Neuron (in vitro differentiated cells): Measurements from ENCODE around the gene POU3F1.

Experiments
- H2AFZ ChIP-seq: one replicate; pipeline ENCODE4 v1.6.1; 2013; ENCODE audit warnings: low read depth, mild to moderate bottlenecking, inconsistent platforms, low read length, moderate library complexity
- H3K27me3 ChIP-seq: one replicate; pipeline ENCODE4 v1.6.1; 2013; ENCODE audit warnings: low read length; ENCODE audit not compliant: insufficient read depth
- H3K36me3 ChIP-seq: one replicate; pipeline ENCODE4 v1.6.1; 2013; ENCODE audit warnings: low read length; ENCODE audit not compliant: insufficient read depth
- H3K4me1 ChIP-seq: one replicate; pipeline ENCODE4 v1.6.1; 2013; ENCODE audit warnings: low read length; ENCODE audit not compliant: insufficient read depth
- H3K4me3 ChIP-seq: 2 replicates; pipeline ENCODE4 v1.5.1; 2013; ENCODE audit warnings: mild to moderate bottlenecking, low read length, moderate library complexity
- H3K9me3 ChIP-seq: one replicate; pipeline ENCODE4 v1.6.1; 2013; ENCODE audit warnings: low read length

The POU3F1 gene

GRCh38 chr1:38025664-38026063 lies 20.9 kb downstream of the POU3F1 start:
- Histone ChIP-seq H3K9me3 (no peaks in the 10 kb centered on the region), H3K27me3 (no peaks in the 10 kb centered on the region), H3K4me3 (no peak overlapping the region), H3K36me3 (peaks cover 46% of the 10 kb centered on the region), H2AFZ (no peak overlapping the region), H3K4me1 (peaks cover 21% of the 10 kb centered on the region)

- Histone ChIP-seq H3K4me1 (peaks cover 16% of the 10 kb centered on the region), H3K9me3 (no peaks in the 10 kb centered on the region), H3K4me3 (no peak overlapping the region), H2AFZ (no peak overlapping the region), H3K36me3 (peaks cover 50% of the 10 kb centered on the region), H3K27me3 (no peaks in the 10 kb centered on the region)
Observed at GRCh38 chr1:38025233-38025632, 21.4 kb downstream of the POU3F1 start.

GRCh38 chr1:38022810-38023209 lies 23.8 kb downstream of the POU3F1 start:
- Histone ChIP-seq H3K36me3 (peaks cover 70% of the 10 kb centered on the region), H3K9me3 (no peaks in the 10 kb centered on the region), H3K4me1 (no peaks in the 10 kb centered on the region), H3K4me3 (no peak overlapping the region), H2AFZ (no peak overlapping the region), H3K27me3 (no peaks in the 10 kb centered on the region)

- Histone ChIP-seq H3K9me3 (no peaks in the 10 kb centered on the region), H2AFZ (no peak overlapping the region), H3K36me3 (peaks cover 79% of the 10 kb centered on the region), H3K27me3 (no peaks in the 10 kb centered on the region), H3K4me3 (no peak overlapping the region), H3K4me1 (no peaks in the 10 kb centered on the region)
Observed at GRCh38 chr1:38021969-38022368, 24.6 kb downstream of the POU3F1 start.

- Histone ChIP-seq H3K27me3 (no peaks in the 10 kb centered on the region), H2AFZ (no peak overlapping the region), H3K36me3 (peaks cover 79% of the 10 kb centered on the region), H3K9me3 (no peaks in the 10 kb centered on the region), H3K4me1 (no peaks in the 10 kb centered on the region), H3K4me3 (no peak overlapping the region)
Observed at GRCh38 chr1:38020396-38020795, 26.2 kb downstream of the POU3F1 start.

- peaks cover 68% of the 10 kb centered on the region for H3K36me3 ChIP-seq
Observed at GRCh38 chr1:38018864-38019343, 27.7 kb downstream of the POU3F1 start.

GRCh38 chr1:38015978-38016725 lies 30.4 kb downstream of the POU3F1 start:
- no peak overlapping the region for H3K4me3 ChIP-seq
- H3K36me3 ChIP-seq: peaks cover 44% of the 10 kb centered on the region
- H3K27me3 ChIP-seq: no peaks in the 10 kb centered on the region
- H2AFZ ChIP-seq: no peak overlapping the region
- peaks cover 6% of the 10 kb centered on the region for H3K4me1 ChIP-seq
- no peaks in the 10 kb centered on the region for H3K9me3 ChIP-seq

More at GRCh38 chr1:38018864-38019343, 27.7 kb downstream of the POU3F1 start:
- Histone ChIP-seq H2AFZ (no peak overlapping the region), H3K27me3 (no peaks in the 10 kb centered on the region), H3K4me3 (no peak overlapping the region), H3K9me3 (no peaks in the 10 kb centered on the region), H3K4me1 (no peaks in the 10 kb centered on the region)

GRCh38 chr1:38014724-38015424 lies 31.7 kb downstream of the POU3F1 start:
- H3K4me3 ChIP-seq: no peak overlapping the region
- H3K9me3 ChIP-seq: no peaks in the 10 kb centered on the region
- no peak overlapping the region for H2AFZ ChIP-seq
- H3K27me3 ChIP-seq: no peaks in the 10 kb centered on the region
- peaks cover 6% of the 10 kb centered on the region for H3K4me1 ChIP-seq
- H3K36me3 ChIP-seq: peaks cover 33% of the 10 kb centered on the region

- no peaks in the 10 kb centered on the region for H3K9me3 ChIP-seq
- peaks cover 6% of the 10 kb centered on the region for H3K4me1 ChIP-seq
- no peak overlapping the region for H3K4me3 ChIP-seq
- H3K36me3 ChIP-seq: peaks cover 30% of the 10 kb centered on the region
- no peak overlapping the region for H2AFZ ChIP-seq
- H3K27me3 ChIP-seq: no peaks in the 10 kb centered on the region
Observed at GRCh38 chr1:38014171-38014570, 32.4 kb downstream of the POU3F1 start.

- Histone ChIP-seq H3K36me3 (peaks cover 20% of the 10 kb centered on the region), H3K9me3 (no peaks in the 10 kb centered on the region), H3K27me3 (no peaks in the 10 kb centered on the region), H3K4me1 (peaks cover 6% of the 10 kb centered on the region), H2AFZ (peak overlapping the region; percentile 59), H3K4me3 (peak overlapping the region; percentile 61)
Observed at GRCh38 chr1:38013227-38013622, 33.4 kb downstream of the POU3F1 start.

GRCh38 chr1:38012363-38013226 lies 34.0 kb downstream of the POU3F1 start, which contains the start of gene UTP11:
UTP11 (plus strand) TSS chr1:38012734; CDS start chr1:38012803, 69 bp downstream.
- Histone ChIP-seq H3K4me1 (peaks cover 6% of the 10 kb centered on the region), H2AFZ (peak within 1 kb of the TSS; percentile 59), H3K27me3 (no peaks in the 10 kb centered on the region), H3K9me3 (no peaks in the 10 kb centered on the region), H3K36me3 (peaks cover 14% of the 10 kb centered on the region), H3K4me3 (peak within 1 kb of the TSS; percentile 61)

- Histone ChIP-seq H3K9me3 (no peaks in the 10 kb centered on the region), H3K4me3 (no peak overlapping the region), H3K4me1 (peaks cover 10% of the 10 kb centered on the region), H3K36me3 (no peaks in the 10 kb centered on the region), H3K27me3 (no peaks in the 10 kb centered on the region), H2AFZ (no peak overlapping the region)
Observed at GRCh38 chr1:38009841-38010180, 36.8 kb downstream of the POU3F1 start.
